Neural cell (in vitro differentiated cells): Measurements from ENCODE around the gene PITX1. TPM values are rescaled to one million over a fixed set of nuclear protein-coding genes. Genes with fewer than 3 reads are reported as not detected.

Experiments used
- H2AFZ ChIP-seq: fragments of 200-600, 300-800 bp; sonication (generic), shearing (Covaris generic); 2 replicates; pipeline ENCODE4 v1.6.0; 2014; ENCODE audit warnings: low read depth, mild to moderate bottlenecking, antibody characterized with exemption, low read length, moderate library complexity
- H3F3A ChIP-seq: fragments of 200-600 bp; shearing (Covaris generic); 2 replicates; pipeline ENCODE4 v1.6.1; 2016; ENCODE audit warnings: mild to moderate bottlenecking, moderate library complexity, mixed read lengths, antibody characterized with exemption, low read length; ENCODE audit not compliant: insufficient read depth, poor library complexity, severe bottlenecking
- H3K27ac ChIP-seq: fragments of 200-600, 300-800 bp; sonication (generic), shearing (Covaris generic); 2 replicates; pipeline ENCODE4 v1.5.1; 2014; ENCODE audit warnings: mild to moderate bottlenecking, low read length, moderate library complexity
- H3K27me3 ChIP-seq: fragments of 300-800, 200-600 bp; sonication (generic), shearing (Covaris generic); 2 replicates; pipeline ENCODE4 v1.6.0; 2014; ENCODE audit warnings: mild to moderate bottlenecking, low read depth, low read length, moderate library complexity; ENCODE audit not compliant: insufficient read depth
- H3K36me3 ChIP-seq: fragments of 300-800, 200-600 bp; sonication (generic), shearing (Covaris generic); 2 replicates; pipeline ENCODE4 v1.5.1; 2014; ENCODE audit warnings: mild to moderate bottlenecking, antibody characterized with exemption, low read length, moderate library complexity; ENCODE audit not compliant: insufficient read depth
- H3K4me2 ChIP-seq: fragments of 300-800, 200-600 bp; sonication (generic), shearing (Covaris generic); 2 replicates; pipeline ENCODE4 v1.6.0; 2014; ENCODE audit warnings: mild to moderate bottlenecking, low read length
- H3K4me3 ChIP-seq: fragments of 300-800, 200-600 bp; sonication (generic), shearing (Covaris generic); 2 replicates; pipeline ENCODE4 v1.5.1; 2014; ENCODE audit warnings: mild to moderate bottlenecking, low read length, moderate library complexity
- H3K79me2 ChIP-seq: fragments of 200-600 bp; shearing (Covaris generic); replicated peaks from 2 replicates; pipeline ENCODE4 v1.6.0; 2014; ENCODE audit warnings: mild to moderate bottlenecking, low read length, moderate library complexity; ENCODE audit not compliant: insufficient read depth
- H3K9ac ChIP-seq: fragments of 300-800, 200-600 bp; sonication (generic), shearing (Covaris generic); 2 replicates; pipeline ENCODE4 v1.6.1; 2016; ENCODE audit warnings: mild to moderate bottlenecking, low read length, mixed read lengths
- H3K9me2 ChIP-seq: fragments of 200-600 bp; shearing (Covaris generic); 2 replicates; pipeline ENCODE4 v1.6.1; 2016; ENCODE audit warnings: mild to moderate bottlenecking, low read length, mixed read lengths; ENCODE audit not compliant: insufficient read depth
- H3K9me3 ChIP-seq: fragments of 200-600, 300-800 bp; sonication (generic), shearing (Covaris generic); 2 replicates; pipeline ENCODE4 v1.6.1; 2016; ENCODE audit warnings: mild to moderate bottlenecking, mixed run types, low read length, moderate library complexity, mixed read lengths
- H4K20me1 ChIP-seq: fragments of 200-600 bp; shearing (Covaris generic); 2 replicates; pipeline ENCODE4 v1.6.1; 2016; ENCODE audit warnings: mild to moderate bottlenecking, mixed run types; ENCODE audit not compliant: insufficient read depth
- CTCF ChIP-seq: fragments of 450-650 bp; IDR thresholded peaks from 2 replicates; pipeline ENCODE4 v1.5.1; 2014; ENCODE audit warnings: antibody characterized with exemption, mild to moderate bottlenecking, moderate library complexity; ENCODE audit not compliant: poor library complexity, severe bottlenecking
- EP300 ChIP-seq: fragments of 450-650 bp; conservative IDR thresholded peaks from 2 replicates; pipeline ENCODE4 v1.6.1; 2014; ENCODE audit warnings: antibody characterized with exemption, mild to moderate bottlenecking, moderate library complexity; ENCODE audit not compliant: poor library complexity, severe bottlenecking
- EZH2 ChIP-seq: fragments of 200-600, 300-800 bp; shearing (Covaris generic), sonication (generic); IDR thresholded peaks from 2 replicates; pipeline ENCODE4 v1.6.1; 2014; ENCODE audit warnings: antibody characterized with exemption, low read length, borderline replicate concordance, mild to moderate bottlenecking; ENCODE audit not compliant: insufficient read depth, poor library complexity, severe bottlenecking
- MXI1 ChIP-seq: fragments of 450-650 bp; conservative IDR thresholded peaks from 2 replicates; pipeline ENCODE4 v1.6.1; 2014; ENCODE audit warnings: antibody characterized with exemption, mild to moderate bottlenecking; ENCODE audit not compliant: poor library complexity, severe bottlenecking
- POLR2AphosphoS5 ChIP-seq: IDR thresholded peaks from 2 replicates; pipeline ENCODE4 v1.6.1; 2012
- REST ChIP-seq: IDR thresholded peaks from 2 replicates; pipeline ENCODE4 v1.6.1; 2012; ENCODE audit warnings: borderline replicate concordance
- TAF1 ChIP-seq: IDR thresholded peaks from 2 replicates; pipeline ENCODE4 v1.6.1; 2012; ENCODE audit warnings: low read depth
- polyA plus RNA-seq: library from polyadenylated mRNA; depleted of rRNA; stranded (reverse); fragments of >200 nt; gene quantifications from 2 replicates; pipeline ENCODE4 v1.2.3, GENCODE V29; 2014

Gene PITX1
- polyA plus RNA-seq, 1 donor from 2014 or later, result not detected

GRCh38 chr5:135051872-135052271 lies 17.8 kb upstream of the PITX1 start:
- H3K9ac ChIP-seq, result no peak overlapping the region
- TF ChIP-seq EP300, result no peak
- no peak for TF ChIP-seq EZH2
- TF ChIP-seq CTCF, result no peak
- no peak overlapping the region for H3K4me2 ChIP-seq
- H3F3A ChIP-seq, result no peaks in the 10 kb centered on the region
- H3K36me3 ChIP-seq, result no peaks in the 10 kb centered on the region
- H4K20me1 ChIP-seq, result no peaks in the 10 kb centered on the region
- H3K27me3 ChIP-seq, result peaks cover 46% of the 10 kb centered on the region
- H3K79me2 ChIP-seq, result no peaks in the 10 kb centered on the region
- H3K27ac ChIP-seq, result no peak overlapping the region
- H3K9me2 ChIP-seq, result no peaks in the 10 kb centered on the region
- H2AFZ ChIP-seq, result no peak overlapping the region
- H3K9me3 ChIP-seq, result peaks cover 7% of the 10 kb centered on the region
- no peak overlapping the region for H3K4me3 ChIP-seq

- Histone ChIP-seq H3K27ac (no peak overlapping the region), H3K9me2 (no peaks in the 10 kb centered on the region), H3K79me2 (no peaks in the 10 kb centered on the region), H3K4me3 (no peak overlapping the region), H3K9ac (no peak overlapping the region), H3F3A (no peaks in the 10 kb centered on the region), H3K9me3 (peaks cover 7% of the 10 kb centered on the region), H3K36me3 (no peaks in the 10 kb centered on the region), H3K4me2 (no peak overlapping the region), H3K27me3 (peaks cover 49% of the 10 kb centered on the region), H2AFZ (no peak overlapping the region), H4K20me1 (no peaks in the 10 kb centered on the region)
- no peak for TF ChIP-seq EZH2
- TF ChIP-seq EP300, result no peak
- no peak for TF ChIP-seq REST
- no peak for TF ChIP-seq CTCF
Measured at GRCh38 chr5:135051399-135051798, 17.4 kb upstream of the PITX1 start.

- Histone ChIP-seq H3K79me2 (no peaks in the 10 kb centered on the region), H3K9me2 (no peaks in the 10 kb centered on the region), H3K27ac (no peak overlapping the region), H2AFZ (no peak overlapping the region), H3K9me3 (peaks cover 7% of the 10 kb centered on the region), H3K36me3 (no peaks in the 10 kb centered on the region), H3F3A (no peaks in the 10 kb centered on the region), H3K4me2 (no peak overlapping the region), H3K4me3 (peak overlapping the region; percentile 45), H3K9ac (no peak overlapping the region), H4K20me1 (no peaks in the 10 kb centered on the region), H3K27me3 (peaks cover 57% of the 10 kb centered on the region)
- TF ChIP-seq REST, result no peak
- TF ChIP-seq EZH2, result no peak
- no peak for TF ChIP-seq TAF1
- no peak for TF ChIP-seq EP300
- no peak for TF ChIP-seq MXI1
- no peak for TF ChIP-seq POLR2AphosphoS5
- no peak for TF ChIP-seq CTCF
Measured at GRCh38 chr5:135050244-135050767, 16.3 kb upstream of the PITX1 start.
